Activated CD8-positive, alpha-beta memory T cell treated with anti-CD3 and anti-CD28 coated beads, Interleukin-2, amount 50 U/mL, for 24 hours (primary cell): Measurements from ENCODE around the gene TCF3.

ENCODE experiments used
- DNase-seq: peaks from one replicate; pipeline ENCODE4 v3.0.0-alpha.2; 2020; ENCODE audit errors: extremely low read depth

Gene TCF3

DNA sequence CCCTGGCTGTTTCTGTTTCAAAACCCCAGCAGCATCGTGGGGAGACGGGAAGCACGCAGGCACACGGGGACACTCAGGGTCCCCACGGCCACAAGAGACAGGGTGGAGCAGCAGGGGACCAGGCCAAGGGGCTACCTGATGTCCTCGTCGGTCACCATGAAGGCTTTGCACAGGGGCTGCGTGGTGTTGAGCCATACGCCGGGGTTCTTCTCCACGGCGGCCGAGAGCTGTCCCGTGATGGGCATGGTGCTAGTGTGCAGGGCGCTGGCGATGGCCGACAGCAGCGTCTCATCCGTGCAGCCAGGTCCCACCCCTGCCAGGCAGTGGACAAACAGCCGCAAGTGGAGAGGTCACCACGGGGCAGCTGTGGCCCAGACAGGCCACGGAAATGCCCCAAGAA, 71.5 kb downstream of the TCF3 start:
- DNase-seq, result no peak

DNA sequence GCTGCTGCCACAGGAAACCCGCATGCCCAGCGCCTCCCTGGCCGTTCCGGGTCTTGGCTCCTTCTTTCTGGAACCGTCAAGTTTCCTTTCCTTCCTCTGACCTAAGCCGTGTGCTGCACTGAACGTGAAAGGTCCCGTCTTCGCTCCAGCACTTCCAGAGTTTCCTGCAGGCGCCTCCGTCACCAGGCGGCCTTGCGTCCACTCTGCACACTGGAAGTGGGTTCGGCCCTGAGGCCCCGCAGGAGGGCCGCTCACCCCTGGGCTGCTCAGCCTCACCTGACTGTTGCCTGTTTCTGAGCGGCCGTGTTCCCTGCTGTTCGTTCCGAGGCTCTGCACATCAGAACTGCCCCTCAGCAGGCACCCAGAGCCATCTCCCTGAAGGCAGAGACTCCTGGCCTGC, 72.0 kb downstream of the TCF3 start:
- no peak for DNase-seq

DNA sequence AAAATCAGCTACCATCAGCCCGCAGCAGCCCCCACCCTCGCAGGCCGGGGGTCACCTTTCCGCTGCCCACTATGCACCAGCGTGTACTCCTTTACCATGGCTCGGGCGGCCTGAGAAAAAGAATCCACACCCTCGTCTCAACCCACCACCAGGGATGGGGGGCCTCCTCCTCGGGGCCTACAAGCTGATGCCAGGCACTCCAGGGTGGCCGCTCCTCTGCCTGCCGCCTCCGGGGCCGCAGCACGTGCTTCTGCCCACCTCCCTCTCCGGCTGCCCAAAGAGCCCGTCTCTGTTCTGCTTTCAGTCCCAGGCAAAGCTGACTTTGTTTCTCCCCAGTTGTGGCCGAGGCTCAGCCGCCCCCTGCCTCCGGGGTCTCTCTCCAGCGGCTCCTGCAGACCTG, 73.2 kb downstream of the TCF3 start:
- DNase-seq, result no peak

DNA sequence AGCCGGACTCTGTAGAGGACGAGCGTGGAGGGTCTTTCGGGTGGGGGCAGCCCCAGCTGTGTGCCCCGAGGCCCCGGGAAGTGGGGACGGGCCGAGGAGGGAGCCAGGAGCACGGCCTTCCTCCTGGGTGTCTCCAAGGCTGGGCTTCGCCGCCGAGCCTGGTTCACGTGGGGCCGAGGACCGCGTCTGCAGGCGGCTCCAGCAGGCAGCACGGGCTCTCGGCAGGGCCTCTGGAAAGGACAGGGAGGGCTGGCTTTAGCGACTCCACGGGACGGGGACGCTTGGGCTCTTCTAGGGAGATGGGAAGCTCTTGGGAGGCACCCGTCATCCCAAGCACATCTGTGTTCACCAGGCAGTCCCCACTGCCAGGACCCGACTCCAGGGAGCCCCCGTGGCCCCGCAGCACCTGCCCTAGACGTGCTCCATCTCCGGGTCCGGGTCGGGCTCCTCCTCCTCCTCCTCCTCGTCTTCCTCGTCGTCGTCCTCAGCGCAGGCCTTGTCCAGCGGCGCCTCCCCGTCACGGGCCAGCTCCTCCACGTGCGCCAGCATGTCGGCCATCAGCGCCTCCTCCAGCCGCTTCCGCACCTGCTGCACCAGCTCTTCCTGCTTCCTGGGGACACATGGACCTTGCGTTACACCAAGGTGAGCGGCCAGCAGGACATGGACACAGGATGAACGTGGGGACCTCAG, 74.3 kb downstream of the TCF3 start:
- no peak for DNase-seq

DNA sequence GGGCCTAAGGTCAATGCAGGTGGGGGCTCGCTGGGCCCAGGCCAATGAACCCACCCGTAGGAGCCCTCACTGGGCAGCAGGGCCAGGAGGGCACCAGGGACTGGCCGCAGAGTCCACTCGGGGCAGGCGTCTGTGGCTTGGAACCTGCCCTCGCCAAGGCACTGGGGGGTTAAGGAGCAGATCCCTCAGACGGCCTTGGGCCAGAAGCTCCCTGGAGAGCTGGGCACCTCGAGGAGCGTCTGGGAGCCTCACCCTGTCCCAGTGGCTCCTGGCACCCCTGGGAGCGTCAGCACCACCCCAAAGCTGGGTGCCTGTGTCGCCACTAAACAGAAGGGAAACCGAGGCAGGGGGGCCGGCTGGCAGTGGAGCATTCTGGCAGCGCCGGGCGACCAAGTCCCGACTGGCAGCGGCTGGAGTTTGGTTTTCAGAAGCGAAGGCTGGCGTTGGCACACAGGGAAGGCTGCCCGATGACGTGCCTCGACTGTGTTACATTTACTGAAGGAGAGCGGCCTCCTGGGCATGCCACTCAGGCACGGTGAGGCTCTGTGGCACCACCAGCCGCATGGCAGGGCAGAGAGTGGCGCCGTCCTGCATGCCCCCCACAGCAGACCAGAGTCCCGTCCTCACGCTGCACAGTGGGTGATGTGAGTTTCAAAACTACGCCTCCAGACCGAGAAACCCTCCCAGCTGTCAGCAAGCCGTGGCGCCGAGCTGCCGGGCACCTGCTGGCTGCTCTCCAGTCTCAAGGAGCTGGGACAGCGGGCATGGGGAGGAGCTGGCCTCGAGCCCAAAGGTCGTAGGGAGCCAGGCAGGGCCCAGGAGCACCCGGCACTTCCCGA, 75.1 kb downstream of the TCF3 start:
- DNase-seq, result no peak

DNA sequence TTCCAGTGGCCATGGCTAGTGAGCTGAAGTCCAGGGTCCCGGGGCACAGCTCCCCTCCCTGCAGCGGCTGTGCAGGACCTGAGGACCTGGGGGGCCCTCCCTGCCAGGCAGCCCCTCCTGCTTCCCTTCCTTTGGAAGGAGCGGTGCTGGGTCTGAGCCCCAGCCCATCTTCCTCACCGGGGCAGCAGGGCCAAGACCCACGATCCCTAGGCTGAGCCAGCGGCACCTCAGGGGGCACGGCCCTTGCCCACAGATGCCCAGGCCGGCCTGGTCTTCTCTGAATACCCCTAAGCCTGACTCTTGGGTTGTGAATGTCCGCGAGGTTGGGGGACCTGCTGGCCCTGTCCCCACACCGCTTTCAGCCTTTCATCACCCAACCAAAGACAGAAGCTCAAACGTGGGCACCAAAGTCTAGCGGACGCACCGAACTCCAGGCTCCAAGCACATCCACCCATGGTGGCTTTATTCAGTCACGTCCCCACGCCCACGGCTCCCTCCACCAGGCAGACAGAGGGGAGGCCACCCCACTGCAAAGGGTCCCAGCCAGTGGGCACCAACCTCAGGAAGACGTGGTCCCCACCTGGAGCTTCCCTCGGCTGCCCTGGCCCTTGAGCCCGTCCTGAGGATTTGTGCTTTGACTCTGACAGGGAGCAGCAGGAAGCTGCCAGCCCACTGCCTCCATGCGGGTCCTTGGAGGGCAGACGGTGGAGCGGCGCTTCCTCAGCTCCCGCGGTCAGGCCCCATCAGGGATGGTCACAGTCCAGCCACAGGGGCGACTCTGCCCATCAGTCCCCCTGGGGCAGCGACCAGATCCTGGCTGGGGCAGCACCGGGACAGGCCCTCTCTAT, 75.9 kb downstream of the TCF3 start:
- no peak for DNase-seq

DNA sequence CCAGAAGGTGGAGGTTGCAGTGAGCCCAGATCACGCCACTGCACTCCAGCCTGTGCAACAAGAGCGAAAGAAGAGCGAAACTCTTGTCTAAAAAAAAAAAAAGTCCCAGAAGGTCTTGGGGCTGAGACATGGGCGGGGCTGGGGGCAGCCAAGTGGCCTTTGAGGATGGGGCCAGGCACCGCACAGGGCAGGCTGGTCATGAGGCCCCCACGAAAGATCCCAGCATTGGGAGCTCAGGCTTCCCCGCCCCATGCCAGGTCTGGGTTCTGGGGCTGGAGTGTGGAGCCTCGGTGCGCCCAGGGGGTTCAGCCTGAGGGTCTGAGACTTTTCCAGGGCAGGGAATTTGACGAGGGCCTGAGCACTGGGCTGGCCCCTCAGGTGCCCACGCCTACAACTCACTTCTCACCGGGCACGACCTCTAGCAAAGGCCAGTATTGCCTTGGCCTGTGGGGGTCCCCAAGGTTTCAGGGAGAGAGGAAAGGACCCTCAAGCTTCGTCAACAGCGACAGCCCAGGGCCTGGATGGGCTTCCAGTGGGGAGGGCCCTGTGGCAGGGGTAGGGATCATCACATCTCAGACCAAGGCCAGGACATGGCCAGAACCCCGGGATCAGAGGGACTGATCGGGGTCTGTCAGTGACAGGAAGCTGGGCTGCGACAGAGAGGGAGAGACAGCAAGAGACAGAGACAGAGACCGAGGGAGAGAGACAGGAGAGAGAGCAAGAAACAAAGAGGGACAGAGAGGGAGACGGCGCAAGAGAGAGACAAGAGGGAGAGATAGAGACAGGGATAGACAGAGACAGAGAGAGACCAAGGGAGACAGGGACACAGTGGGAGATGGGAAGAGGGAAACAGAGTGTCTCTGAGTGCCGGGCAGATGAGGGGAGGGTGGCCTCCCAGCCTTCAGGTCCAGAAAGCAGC, 76.8 kb downstream of the TCF3 start:
- no peak for DNase-seq

DNA sequence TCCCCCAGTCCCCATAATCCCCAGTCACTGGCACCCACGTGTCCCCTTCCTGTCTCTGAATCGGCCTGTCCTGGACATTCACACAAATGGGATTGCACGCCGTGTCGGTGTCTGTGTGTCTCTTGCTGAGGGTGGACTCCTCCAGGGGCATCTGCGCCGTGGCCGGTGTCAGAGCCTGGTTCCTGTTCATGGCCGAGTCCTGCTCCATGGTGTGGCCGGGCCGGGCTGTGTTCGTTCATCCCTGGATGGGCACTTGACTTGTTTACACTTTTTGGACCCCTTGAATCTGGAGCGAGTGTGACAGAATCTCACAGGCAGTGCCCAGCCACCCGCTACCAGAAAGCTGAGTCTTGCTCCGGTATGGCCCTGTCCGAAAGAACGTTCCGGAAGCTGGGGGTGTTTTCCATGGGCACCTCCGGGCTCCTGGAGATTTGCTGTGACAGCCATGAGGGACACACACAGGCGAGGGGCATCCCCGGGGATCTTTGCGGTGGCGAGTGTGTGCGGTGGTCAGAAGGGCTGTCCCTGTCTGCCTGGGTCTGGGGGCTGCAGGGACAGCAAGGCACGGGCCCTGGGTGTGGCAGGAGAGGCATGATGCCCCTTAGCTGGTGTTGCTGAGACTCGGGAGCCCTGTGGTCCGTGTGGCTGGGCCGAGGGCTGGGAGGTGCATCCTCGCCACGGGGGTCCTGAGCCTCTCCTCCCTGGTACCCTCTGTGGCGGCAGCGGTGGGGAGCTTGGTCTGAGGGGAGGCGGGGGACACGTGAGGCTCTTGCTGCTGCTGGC, 77.9 kb downstream of the TCF3 start:
- no peak for DNase-seq

DNA sequence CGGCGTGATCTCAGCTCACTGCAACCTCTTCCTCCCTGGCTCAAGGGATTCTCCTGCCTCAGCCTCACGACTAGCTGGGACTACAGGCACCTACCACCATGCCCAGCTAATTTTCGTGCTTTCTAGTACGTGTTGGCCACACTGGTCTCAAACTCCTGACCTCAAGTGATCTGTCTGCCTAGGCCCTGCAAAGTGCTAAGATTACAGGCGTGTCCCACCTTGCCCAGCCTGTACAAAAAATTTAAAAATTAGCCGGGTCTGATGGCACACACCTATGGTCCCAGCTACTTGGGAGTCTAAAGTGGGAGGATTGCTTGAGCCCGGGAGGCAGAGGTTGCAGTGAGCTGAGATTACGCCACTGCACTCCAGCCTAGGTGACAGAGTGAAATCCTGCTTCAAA, 79.6 kb downstream of the TCF3 start:
- DNase-seq, result no peak

DNA sequence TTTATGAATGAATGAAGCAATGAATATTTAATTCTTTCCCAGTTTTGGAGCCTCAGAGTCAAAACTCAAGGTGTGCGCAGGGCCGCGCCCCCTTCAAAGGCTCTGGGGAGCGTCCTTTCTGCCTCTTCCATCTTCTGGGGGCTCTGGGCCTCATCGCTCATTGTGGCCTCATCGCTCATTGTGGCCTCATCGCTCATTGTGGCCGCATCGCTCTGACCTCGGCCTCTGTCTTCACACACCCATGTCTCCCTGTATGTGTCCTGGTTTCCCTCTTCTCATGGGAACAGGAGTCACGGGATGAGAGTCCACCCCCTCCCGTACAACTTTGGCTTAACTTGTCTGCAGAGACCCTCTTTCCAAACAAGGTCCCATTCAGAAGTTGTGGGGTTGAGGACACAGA, 81.1 kb downstream of the TCF3 start:
- no peak for DNase-seq

DNA sequence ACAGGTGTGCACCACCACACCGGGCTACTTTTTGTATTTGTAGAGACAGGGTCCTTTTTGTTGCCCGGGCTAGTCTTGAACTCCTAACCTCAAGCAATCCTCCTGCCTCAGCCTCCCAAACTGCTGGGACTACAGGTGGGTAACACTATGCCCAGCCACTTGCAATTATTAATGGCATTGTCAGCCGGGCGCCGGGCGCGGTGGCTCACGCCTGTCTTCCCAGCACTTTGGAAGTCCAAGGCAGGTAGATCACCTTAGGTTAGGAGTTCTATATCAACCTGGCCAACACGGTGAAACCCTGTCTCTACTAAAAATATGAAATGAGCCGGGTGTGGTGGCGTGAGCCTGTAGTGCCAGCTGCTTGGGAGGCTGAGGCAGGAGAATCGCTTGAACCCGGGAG, 81.6 kb downstream of the TCF3 start:
- DNase-seq, result no peak

DNA sequence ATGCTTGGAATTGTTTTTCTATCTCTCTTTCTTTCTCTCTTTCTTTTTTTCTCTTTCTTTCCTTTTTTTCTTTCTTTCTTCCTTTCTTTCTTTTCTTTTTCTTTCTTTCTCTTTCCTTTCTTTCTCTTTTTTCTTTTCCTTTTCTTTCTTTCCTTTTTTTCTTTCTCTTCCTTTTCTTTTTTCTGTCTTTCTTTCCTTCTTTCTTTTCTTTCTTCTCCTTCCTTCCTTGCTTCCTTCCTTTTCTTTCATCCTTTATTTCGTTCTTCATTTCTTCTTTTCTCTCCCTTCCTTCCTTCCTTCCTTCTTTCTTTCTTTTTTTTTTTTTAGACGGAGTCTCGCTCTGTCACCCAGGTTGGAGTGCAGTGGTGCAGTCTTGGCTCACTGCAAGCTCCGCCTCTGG, 82.4 kb downstream of the TCF3 start:
- DNase-seq, result no peak

DNA sequence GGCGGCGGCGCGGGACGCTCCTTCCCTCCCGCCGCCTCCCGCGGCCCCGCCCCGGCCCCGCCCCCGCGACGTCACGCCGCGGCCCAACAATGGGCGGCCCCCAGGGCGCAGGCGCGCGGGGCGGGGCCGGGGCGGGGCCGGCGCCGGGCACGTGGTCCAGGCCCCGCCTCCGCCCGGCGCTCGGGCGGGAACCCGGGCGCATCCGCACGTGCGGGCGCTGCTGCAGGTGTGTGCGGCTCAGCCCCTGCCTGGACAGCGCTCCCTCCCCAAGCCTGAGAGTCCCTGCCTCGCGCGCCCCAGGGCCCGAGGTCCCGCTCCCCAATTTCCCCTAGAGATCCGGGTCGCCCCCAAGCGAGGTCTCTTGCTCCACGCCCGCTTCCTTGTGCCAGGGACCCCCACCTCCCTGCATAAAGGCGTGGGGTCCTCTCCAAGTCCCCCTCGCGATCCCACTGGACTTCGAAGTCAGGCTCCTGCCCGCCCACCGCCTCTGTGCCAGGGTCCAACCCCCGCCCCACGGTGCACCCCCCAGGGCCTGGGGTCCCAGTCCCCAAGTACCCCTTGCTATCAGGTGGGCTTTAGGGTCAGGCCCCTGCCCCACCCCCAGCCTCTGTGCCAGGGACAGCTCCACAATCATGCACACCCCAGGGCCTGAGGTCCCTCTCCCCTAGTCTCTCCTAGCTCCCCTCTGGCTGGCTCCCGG, 83.9 kb downstream of the TCF3 start, which contains the start of gene MEX3D:
Gene MEX3D, minus strand, starts transcription at position 6 of the 700 bp plus-strand sequence. CDS start 267 bp downstream, outside the sequence.
- DNase-seq, result peak; percentile 30

DNA sequence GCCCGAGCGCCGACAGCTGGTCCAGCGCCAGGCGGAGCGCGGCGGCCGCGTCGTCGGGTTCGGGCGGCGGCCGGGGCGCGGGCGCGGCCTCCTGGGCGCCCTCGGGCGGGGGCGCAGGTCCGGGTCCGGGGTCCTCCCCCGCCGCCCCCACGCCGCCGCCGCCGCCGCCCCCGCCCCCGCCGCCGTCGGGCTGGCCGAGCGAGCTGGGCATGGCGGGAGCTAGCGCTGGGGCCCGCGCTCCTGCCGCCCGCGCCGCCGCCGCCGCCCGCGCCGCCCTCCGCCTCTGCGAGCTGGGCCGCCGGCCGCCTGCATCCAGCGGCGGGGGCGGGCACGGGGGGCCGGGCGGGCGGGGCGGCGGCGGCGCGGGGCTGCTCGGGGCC, 84.6 kb downstream of the TCF3 start:
- no peak for DNase-seq

DNA sequence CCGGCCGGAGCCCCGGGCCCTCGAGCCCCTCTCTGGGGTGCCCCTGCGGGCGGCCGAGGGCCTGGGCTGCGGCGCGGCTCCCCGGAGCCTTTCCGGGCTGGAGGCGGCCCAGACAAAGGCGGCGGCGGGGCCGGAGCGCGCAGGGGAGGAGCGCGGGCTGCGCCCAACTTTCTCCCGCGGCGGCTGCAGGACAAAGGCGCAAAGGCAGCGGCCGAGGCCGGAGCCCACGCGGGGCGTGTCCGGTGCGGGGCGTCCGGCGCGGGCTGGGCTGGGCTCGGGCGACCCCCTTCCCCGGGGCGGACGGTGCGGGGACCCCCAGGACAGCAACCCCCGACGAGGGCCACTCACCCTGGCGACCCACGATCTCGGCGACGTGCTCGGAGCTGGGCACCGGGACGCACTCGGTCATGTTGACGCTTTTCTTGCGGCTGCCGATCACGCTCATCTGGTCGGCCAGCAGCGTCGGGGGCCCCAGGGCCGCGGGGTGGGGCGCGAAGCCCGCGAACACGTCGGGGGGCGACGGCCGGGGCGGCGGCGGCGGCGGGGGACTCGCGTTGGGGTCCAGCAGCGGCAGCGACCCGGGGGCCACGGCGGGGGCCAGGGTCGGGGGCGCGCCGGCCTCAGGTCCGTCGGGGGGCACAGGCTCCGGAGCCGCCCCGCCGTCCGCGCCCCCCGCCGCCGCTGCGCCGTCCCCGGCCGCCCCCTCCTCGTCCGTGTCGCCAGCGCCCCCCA, 85.1 kb downstream of the TCF3 start:
- DNase-seq, result no peak

DNA sequence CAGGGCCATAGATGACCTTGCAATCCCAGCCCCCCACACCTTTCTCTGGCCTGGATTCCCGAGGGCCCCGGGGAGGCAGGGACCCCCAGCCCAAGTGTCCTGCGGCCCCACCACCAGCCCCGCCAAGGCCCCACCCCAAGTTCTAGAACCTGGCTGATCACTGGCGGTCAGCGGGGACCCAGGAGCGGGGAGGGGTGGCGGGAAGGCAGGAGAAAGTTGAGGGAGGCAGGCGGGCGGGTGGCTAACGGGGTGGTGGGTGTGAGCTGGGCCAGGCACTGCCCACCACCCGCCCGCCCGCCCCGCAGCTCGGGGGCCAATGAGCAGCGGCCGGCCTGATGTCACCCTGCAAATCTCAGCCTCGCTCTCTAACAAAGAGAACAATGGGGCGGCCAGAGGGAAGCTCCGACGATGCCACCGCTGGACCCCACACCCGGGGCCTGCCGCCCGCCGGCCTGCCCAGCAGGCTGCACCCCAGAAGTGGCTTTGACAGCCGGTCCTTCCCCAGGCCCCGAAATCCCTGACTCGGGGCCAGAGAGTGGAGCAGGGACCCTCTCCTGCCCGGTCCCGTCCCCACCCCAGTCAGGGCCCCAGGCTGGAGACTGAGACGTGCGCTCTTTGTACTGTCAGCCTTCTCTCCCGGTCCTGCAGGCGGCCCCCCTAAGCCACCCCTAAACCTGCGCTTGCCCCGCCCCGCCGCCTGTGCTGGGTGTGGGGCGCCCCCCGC, 85.9 kb downstream of the TCF3 start:
- no peak for DNase-seq

DNA sequence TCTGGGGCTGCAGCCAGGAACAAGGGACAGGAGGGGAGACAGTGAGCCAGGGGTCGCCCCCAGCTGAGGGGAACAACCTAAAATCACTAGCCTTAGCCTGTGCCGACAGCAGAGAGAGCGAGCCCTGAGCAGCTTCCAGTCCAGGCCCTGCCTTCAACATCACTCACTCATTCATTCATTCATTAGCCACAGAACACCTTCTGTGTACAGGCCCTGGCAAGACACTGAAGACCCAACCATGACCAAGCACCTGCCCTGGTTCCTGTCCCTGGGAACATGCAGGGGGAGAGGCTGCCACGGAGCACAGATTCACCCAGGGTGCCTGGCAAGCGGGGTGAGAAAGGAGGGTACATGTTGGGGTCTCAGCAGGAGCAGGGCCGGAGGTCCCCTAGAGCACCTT, 89.2 kb downstream of the TCF3 start:
- no peak for DNase-seq

DNA sequence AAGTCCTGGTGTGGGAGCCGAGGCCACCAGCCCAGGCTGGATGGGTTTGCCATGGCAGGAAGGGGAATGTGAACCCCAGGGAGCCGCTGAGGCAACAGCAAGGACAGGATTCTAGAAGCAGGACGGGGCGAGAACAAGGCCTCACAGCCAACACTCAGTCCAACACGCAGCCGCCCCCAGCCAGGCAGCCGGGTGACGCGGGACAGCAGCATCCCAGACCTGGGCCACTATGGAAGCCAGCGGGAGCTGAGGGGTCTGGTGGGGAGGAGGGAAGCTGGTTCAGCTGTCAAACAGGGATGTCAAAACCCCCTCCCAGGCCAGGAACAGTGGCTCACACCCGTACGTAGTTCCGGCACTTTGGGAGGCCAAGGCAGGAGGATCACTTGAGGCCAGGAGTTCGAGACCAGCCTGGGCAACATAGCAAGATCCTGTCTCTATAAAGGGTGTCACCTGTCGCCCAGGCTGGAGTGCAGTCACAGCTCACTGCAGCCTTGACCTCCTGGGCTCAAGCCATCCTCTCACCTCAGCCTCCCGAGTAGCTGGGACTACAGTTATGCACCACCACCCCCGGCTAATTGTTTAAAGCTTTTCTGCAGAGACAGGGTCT, 91.1 kb downstream of the TCF3 start:
- no peak for DNase-seq
